Common myeloid progenitor, CD34-positive (primary cell): ENCODE results near the gene CEP112.

Experiments used
- CTCF ChIA-PET: fragments of 350-600 bp; sonication (Branson Sonifier 250); formaldehyde crosslinking; loops from one replicate; lab custom pipeline; 2021; ENCODE audit warnings: antibody characterized with exemption; lab: Charles Lee
- POLR2A ChIA-PET: fragments of 350-600 bp; sonication (Branson Sonifier 250); formaldehyde crosslinking; loops from one replicate; lab custom pipeline; 2021; ENCODE audit warnings: antibody characterized with exemption; lab: Charles Lee
- DNase-seq, 3 donors: peaks; one replicate each; pipeline versions ENCODE4 v3.0.0 to v3.0.0-alpha.2; 2013
- H3K27ac ChIP-seq, 2 experiments: 1 replicate in 1 of 2; 2 replicates in 1 of 2; pipeline ENCODE4 v1.7.0; 2013; ENCODE audit warnings: inconsistent platforms in 2 of 2, low read length in 2 of 2, mild to moderate bottlenecking in 2 of 2, low read depth in 1 of 2, moderate library complexity in 1 of 2; ENCODE audit not compliant: severe bottlenecking in 2 of 2, insufficient read depth in 1 of 2, poor library complexity in 1 of 2
- H3K27me3 ChIP-seq, 5 experiments: replicated peaks in 2 of 5; 1 replicate in 3 of 5; 2 replicates in 2 of 5; pipeline versions ENCODE4 v1.6.1 to v1.7.0; 2013; ENCODE audit warnings: low read length in 4 of 5, mild to moderate bottlenecking in 2 of 5, moderate library complexity in 2 of 5, inconsistent platforms in 1 of 5; ENCODE audit not compliant: insufficient read depth in 5 of 5, control insufficient read depth in 4 of 5
- H3K36me3 ChIP-seq, 4 experiments: 1 replicate in 2 of 4; 2 replicates in 2 of 4; pipeline versions ENCODE4 v1.6.1 to v1.7.0; 2013; ENCODE audit warnings: low read length in 3 of 4, control low read depth in 1 of 4, mild to moderate bottlenecking in 1 of 4; ENCODE audit not compliant: control insufficient read depth in 4 of 4, insufficient read depth in 4 of 4
- H3K4me1 ChIP-seq, 4 experiments: 1 replicate in 3 of 4; 2 replicates in 1 of 4; pipeline versions ENCODE4 v1.6.1 to v1.7.1; 2013; ENCODE audit warnings: low read length in 3 of 4, mild to moderate bottlenecking in 3 of 4, control low read depth in 1 of 4, inconsistent platforms in 1 of 4, moderate library complexity in 1 of 4; ENCODE audit not compliant: control insufficient read depth in 4 of 4, insufficient read depth in 4 of 4; ENCODE audit errors: control extremely low read depth in 1 of 4
- H3K4me3 ChIP-seq, 7 experiments: 1 replicate in 4 of 7; 2 replicates in 3 of 7; pipeline versions ENCODE4 v1.5.1 to v1.7.0; 2013; ENCODE audit warnings: mild to moderate bottlenecking in 7 of 7, low read length in 6 of 7, moderate library complexity in 6 of 7, inconsistent platforms in 2 of 7, low read depth in 2 of 7, control low read depth in 1 of 7; ENCODE audit not compliant: insufficient read depth in 4 of 7, control insufficient read depth in 1 of 7; ENCODE audit errors: extremely low read depth in 1 of 7
- H3K9me3 ChIP-seq, 5 experiments: 1 replicate in 4 of 5; 2 replicates in 1 of 5; pipeline versions ENCODE4 v1.6.1 to v1.7.1; 2013; ENCODE audit warnings: low read length in 4 of 5, mild to moderate bottlenecking in 2 of 5, inconsistent platforms in 1 of 5, low read depth in 1 of 5, moderate library complexity in 1 of 5; ENCODE audit not compliant: control insufficient read depth in 4 of 5, insufficient read depth in 2 of 5; ENCODE audit errors: control extremely low read depth in 1 of 5
- WGBS: methylation state at CpG from one replicate; pipeline ENCODE4 v1.1.5; 2013; ENCODE audit not compliant: insufficient coverage; 5-methylcytosine and 5-hydroxymethylcytosine counted together

The CEP112 gene

GRCh38 chr17:65820811-65821210 lies 371.1 kb downstream of the CEP112 start:
- Histone ChIP-seq H3K27ac (no peak overlapping the region), H3K4me1 (no peaks in the 10 kb centered on the region), H3K4me3 (no peak overlapping the region), H3K27me3 (no peaks in the 10 kb centered on the region), H3K36me3 (no peaks in the 10 kb centered on the region), H3K9me3 (no peaks in the 10 kb centered on the region)
- CTCF ChIA-PET: no interaction called here
- POLR2A ChIA-PET: no interaction called here
- DNase-seq: no peak
- WGBS: no CpG with 5 or more reads among the region's 2 CpGs

GRCh38 chr17:65820306-65820705 lies 371.6 kb downstream of the CEP112 start:
- no peak overlapping the region for H3K4me3 ChIP-seq
- no peaks in the 10 kb centered on the region for H3K9me3 ChIP-seq
- ChIA-PET CTCF (no interaction called here), POLR2A (no interaction called here)
- H3K27ac ChIP-seq: no peak overlapping the region
- no CpG with 5 or more reads among the region's 1 CpG for WGBS
- no peaks in the 10 kb centered on the region for H3K27me3 ChIP-seq
- H3K4me1 ChIP-seq: no peaks in the 10 kb centered on the region
- H3K36me3 ChIP-seq: no peaks in the 10 kb centered on the region
- no peak for DNase-seq

- Histone ChIP-seq H3K27ac (no peak overlapping the region), H3K36me3 (no peaks in the 10 kb centered on the region), H3K9me3 (no peaks in the 10 kb centered on the region), H3K27me3 (no peaks in the 10 kb centered on the region), H3K4me1 (no peaks in the 10 kb centered on the region), H3K4me3 (no peak overlapping the region)
- DNase-seq: no peak
- CTCF ChIA-PET: no interaction called here
- WGBS: 48% methylated on average over 3 of the region's 3 CpGs
- POLR2A ChIA-PET: no interaction called here
Observed at GRCh38 chr17:65819810-65820209, 372.1 kb downstream of the CEP112 start.

- no peaks in the 10 kb centered on the region for H3K36me3 ChIP-seq
Observed at GRCh38 chr17:65817951-65818350, 374.0 kb downstream of the CEP112 start.

GRCh38 chr17:65814418-65814817 lies 377.5 kb downstream of the CEP112 start:
- no peaks in the 10 kb centered on the region for H3K27me3 ChIP-seq
- H3K9me3 ChIP-seq: no peaks in the 10 kb centered on the region
- no peaks in the 10 kb centered on the region for H3K36me3 ChIP-seq
- no CpG with 5 or more reads among the region's 1 CpG for WGBS
- no peak for DNase-seq
- POLR2A ChIA-PET: no interaction called here
- CTCF ChIA-PET: no interaction called here
- H3K27ac ChIP-seq: no peak overlapping the region
- H3K4me1 ChIP-seq: no peaks in the 10 kb centered on the region
- no peak overlapping the region for H3K4me3 ChIP-seq

More at GRCh38 chr17:65817951-65818350, 374.0 kb downstream of the CEP112 start:
- POLR2A ChIA-PET: no interaction called here
- no peak overlapping the region for H3K27ac ChIP-seq
- H3K9me3 ChIP-seq: no peaks in the 10 kb centered on the region
- no peak for DNase-seq
- H3K4me1 ChIP-seq: no peaks in the 10 kb centered on the region
- H3K4me3 ChIP-seq: no peak overlapping the region
- CTCF ChIA-PET: no interaction called here
- H3K27me3 ChIP-seq: no peaks in the 10 kb centered on the region
- no CpG with 5 or more reads among the region's 4 CpGs for WGBS

GRCh38 chr17:65813306-65813705 lies 378.6 kb downstream of the CEP112 start:
- CTCF ChIA-PET: no interaction called here
- WGBS: 47% methylated on average over 1 of the region's 3 CpGs
- no peak for DNase-seq

GRCh38 chr17:65811043-65811442 lies 380.9 kb downstream of the CEP112 start:
- DNase-seq: no peak
- ChIA-PET CTCF (no interaction called here), POLR2A (no interaction called here)
- H3K9me3 ChIP-seq: peaks cover 1 to 15% (median 6%) of the 10 kb centered on the region in 5 experiments
- no peaks in the 10 kb centered on the region for H3K27me3 ChIP-seq
- no peak overlapping the region for H3K4me3 ChIP-seq
- no peaks in the 10 kb centered on the region for H3K4me1 ChIP-seq
- H3K36me3 ChIP-seq: no peaks in the 10 kb centered on the region
- no peak overlapping the region for H3K27ac ChIP-seq
- 63% methylated on average over 3 of the region's 3 CpGs for whole genome bisulfite sequencing

More at GRCh38 chr17:65813306-65813705, 378.6 kb downstream of the CEP112 start:
- H3K27me3 ChIP-seq: no peaks in the 10 kb centered on the region
- H3K27ac ChIP-seq: no peak overlapping the region
- POLR2A ChIA-PET: interaction anchor here (0.7 kb wide), 1 partner anchor 25 kb away, joined by 3 read pairs; no protein-coding TSS in a partner anchor
- peaks cover 0 to 7% (median 3%) of the 10 kb centered on the region in 5 experiments for H3K9me3 ChIP-seq
- H3K36me3 ChIP-seq: no peaks in the 10 kb centered on the region
- no peaks in the 10 kb centered on the region for H3K4me1 ChIP-seq
- no peak overlapping the region for H3K4me3 ChIP-seq
